A549 (cell line): Measurements from ENCODE around the gene CLN6.

Source experiments
- BHLHE40 ChIP-seq: IDR thresholded peaks from 2 replicates; pipeline ENCODE4 v1.6.1; 2012; ENCODE audit warnings: low read depth, low read length, inconsistent platforms
- CBX2 ChIP-seq: fragments of 200-600 bp; sonication (generic); IDR thresholded peaks from 2 replicates; pipeline ENCODE4 v1.6.1; 2016; ENCODE audit warnings: low read depth, mild to moderate bottlenecking, borderline replicate concordance
- CBX8 ChIP-seq: fragments of 200-600 bp; sonication (generic); IDR thresholded peaks from 2 replicates; pipeline ENCODE4 v1.6.1; 2016
- CEBPB ChIP-seq, 2 experiments: fragments of >200 bp in 1 of 2; sonication (Bioruptor Twin) in 1 of 2; formaldehyde crosslinking in 1 of 2; IDR thresholded peaks; 2 replicates each; pipeline ENCODE4 v1.6.1; 2012 to 2016
- CHD2 ChIP-seq: fragments of 150-350 bp; IDR thresholded peaks from 2 replicates; pipeline ENCODE4 v1.6.1; 2014; ENCODE audit warnings: low read length; ENCODE audit not compliant: partially characterized antibody
- CHD4 ChIP-seq: fragments of 200-600 bp; sonication (generic); IDR thresholded peaks from 2 replicates; pipeline ENCODE4 v1.6.1; 2016; ENCODE audit warnings: antibody characterized with exemption, mild to moderate bottlenecking, borderline replicate concordance
- CTCF ChIP-seq: fragments of >200 bp; sonication (Bioruptor Twin); formaldehyde crosslinking; IDR thresholded peaks from 3 replicates; pipeline ENCODE4 v1.5.1; 2016
- GATA3 ChIP-seq: IDR thresholded peaks from 2 replicates; pipeline ENCODE4 v1.6.1; 2012; ENCODE audit warnings: borderline replicate concordance
- JUNB ChIP-seq: fragments of >200 bp; sonication (Bioruptor Twin); formaldehyde crosslinking; IDR thresholded peaks from 2 replicates; pipeline ENCODE4 v1.6.1; 2016
- MAX ChIP-seq: IDR thresholded peaks from 2 replicates; pipeline ENCODE4 v1.6.1; 2012
- POLR2A ChIP-seq: IDR thresholded peaks from 2 replicates; pipeline ENCODE4 v1.6.1; 2012; ENCODE audit warnings: mild to moderate bottlenecking, low read length
- REST ChIP-seq: fragments of 200-600 bp; sonication (generic); IDR thresholded peaks from 2 replicates; pipeline ENCODE4 v1.6.1; 2016; ENCODE audit warnings: antibody characterized with exemption, mild to moderate bottlenecking, moderate library complexity

GRCh38 chr15:68188647-68189046 lies 40.9 kb downstream of the CLN6 start:
- TF ChIP-seq CEBPB (IDR thresholded peaks at IDR 0.05): no peak
- TF ChIP-seq GATA3: no peak
- no peak for TF ChIP-seq CHD2
- no peak for TF ChIP-seq CTCF
- no peak for TF ChIP-seq POLR2A
- TF ChIP-seq CHD4: no peak
- no peak for TF ChIP-seq CBX2
- no peak for TF ChIP-seq JUNB
- no peak for TF ChIP-seq BHLHE40
- TF ChIP-seq REST: no peak
- TF ChIP-seq MAX: no peak
- no peak for TF ChIP-seq CBX8
